HG02610 (cell line): ENCODE data around the gene RNPS1.

Experiments used
- ATAC-seq: cut with Tn5 transposase; IDR thresholded peaks from one replicate; pipeline ENCODE4 v1.9.1; 2021; ENCODE audit warnings: mild to moderate bottlenecking, moderate library complexity; ENCODE audit not compliant: unreplicated experiment

RNPS1 gene

GRCh38 chr16:2267913-2268666 is at the start of gene RNPS1:
TSS of gene RNPS1 (minus strand) at chr16:2268126. CDS start at chr16:2264643, 3,483 bp downstream.
- ATAC-seq: peak; percentile 70

- no peak for ATAC-seq
Observed at GRCh38 chr16:2317231-2318020, 49.5 kb upstream of the RNPS1 start.

GRCh38 chr16:2308089-2308962 is 40.4 kb upstream of the RNPS1 start:
- ATAC-seq: no peak

- ATAC-seq: no peak
Observed at GRCh38 chr16:2299915-2300192, 31.9 kb upstream of the RNPS1 start.

- no peak for ATAC-seq
Observed at GRCh38 chr16:2299121-2299914, 31.4 kb upstream of the RNPS1 start.

- ATAC-seq: no peak
Observed at GRCh38 chr16:2298621-2299020, 30.7 kb upstream of the RNPS1 start.

- no peak for ATAC-seq
Observed at GRCh38 chr16:2297506-2297860, 29.6 kb upstream of the RNPS1 start.

- no peak for ATAC-seq
Observed at GRCh38 chr16:2296661-2297505, 29.0 kb upstream of the RNPS1 start.

GRCh38 chr16:2295056-2295798 is 27.3 kb upstream of the RNPS1 start:
- no peak for ATAC-seq

GRCh38 chr16:2292221-2292620 is 24.3 kb upstream of the RNPS1 start:
- no peak for ATAC-seq

GRCh38 chr16:2289282-2289681 is 21.4 kb upstream of the RNPS1 start:
- ATAC-seq: no peak

GRCh38 chr16:2288726-2289125 is 20.8 kb upstream of the RNPS1 start:
- ATAC-seq: no peak

- no peak for ATAC-seq
Observed at GRCh38 chr16:2287916-2288547, 20.1 kb upstream of the RNPS1 start.

GRCh38 chr16:2286550-2286949 is 18.6 kb upstream of the RNPS1 start:
- no peak for ATAC-seq

GRCh38 chr16:2285731-2286191 is 17.8 kb upstream of the RNPS1 start:
- no peak for ATAC-seq

- ATAC-seq: no peak
Observed at GRCh38 chr16:2284797-2285576, 17.1 kb upstream of the RNPS1 start.

GRCh38 chr16:2284001-2284770 is 16.3 kb upstream of the RNPS1 start:
- no peak for ATAC-seq
